Chondrocyte (in vitro differentiated cells): ENCODE data around the gene MB. TPM values are rescaled to one million over a fixed set of nuclear protein-coding genes. Genes with fewer than 3 reads are reported as not detected.

Experiments used
- DNase-seq: peaks from one replicate; pipeline ENCODE4 v3.0.0; 2021; ENCODE audit warnings: mixed read lengths, low spot score
- H3K27ac Mint-ChIP-seq: one replicate; pipeline ENCODE4 v1.8.0; 2021; ENCODE audit warnings: mild to moderate bottlenecking, moderate library complexity, mixed read lengths; ENCODE audit not compliant: unreplicated experiment
- H3K27me3 Mint-ChIP-seq: 2 replicates; pipeline ENCODE4 v1.8.0; 2021; ENCODE audit warnings: low read depth, mixed read lengths
- H3K36me3 Mint-ChIP-seq: 2 replicates; pipeline ENCODE4 v1.8.0; 2021; ENCODE audit warnings: low read depth, mixed read lengths
- H3K4me1 Mint-ChIP-seq: 2 replicates; pipeline ENCODE4 v1.8.0; 2021; ENCODE audit warnings: low read depth, mild to moderate bottlenecking, mixed read lengths
- H3K4me3 Mint-ChIP-seq: one replicate; pipeline ENCODE4 v1.8.0; 2021; ENCODE audit warnings: mild to moderate bottlenecking, moderate library complexity, mixed read lengths; ENCODE audit not compliant: unreplicated experiment
- H3K9me3 Mint-ChIP-seq: 2 replicates; pipeline ENCODE4 v1.8.0; 2021; ENCODE audit warnings: low read depth, mixed read lengths
- total RNA-seq: library from RNA; stranded (reverse); gene quantifications from 3 replicates; pipeline ENCODE4 v1.2.1, GENCODE V29; 2021
- TF ChIP-seq, protein P1 (sequence below): fragments of 200-600 bp; sonication (generic); IDR thresholded peaks from 2 replicates; pipeline ENCODE4 v1.5.0; 2021; ENCODE audit warnings: antibody characterized with exemption, mild to moderate bottlenecking, moderate library complexity

MB gene
- total RNA-seq, 1 donor from 2014 or later: not detected

DNA sequence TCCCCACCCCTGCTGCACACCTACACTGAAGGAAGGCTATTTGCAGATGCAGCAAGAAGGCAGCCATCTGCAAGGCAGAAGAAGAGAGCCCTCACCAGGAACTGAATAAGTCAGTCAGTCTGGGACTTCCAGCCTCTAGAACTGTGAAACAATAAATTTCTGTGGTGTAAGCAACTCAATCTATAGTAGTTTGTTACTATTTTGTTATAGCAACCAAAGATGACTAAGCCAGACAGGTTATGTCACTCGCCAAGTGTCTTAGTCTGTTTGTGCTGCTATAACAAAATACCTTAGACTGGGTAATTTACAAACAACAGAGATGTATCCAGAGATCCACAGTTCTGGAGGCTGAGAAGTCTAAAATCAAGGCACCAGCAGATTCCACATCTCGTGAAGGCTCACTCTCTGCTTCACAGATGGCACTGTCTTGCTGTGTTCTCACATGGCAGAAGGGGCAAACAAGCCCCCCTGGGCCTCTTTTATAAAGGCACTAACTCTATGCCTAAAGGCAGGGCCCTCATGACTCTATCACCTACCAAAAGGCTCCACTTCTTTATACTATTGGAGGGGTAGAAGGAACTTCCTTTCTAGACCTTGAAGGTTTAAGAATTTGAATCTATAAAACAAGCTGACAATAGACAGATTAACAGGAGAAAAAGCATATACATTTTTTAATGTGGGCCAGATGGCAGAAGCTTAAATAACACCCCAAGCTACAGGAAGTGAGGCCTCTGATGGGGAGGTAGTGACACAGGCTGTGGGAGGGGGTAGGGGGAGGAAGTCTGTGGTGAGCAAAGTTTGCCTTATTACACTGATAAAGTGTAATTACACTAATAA lies 43.4 kb upstream of the MB start:
- peaks cover 5% of the 10 kb centered on the region for H3K9me3 Mint-ChIP-seq
- H3K27me3 Mint-ChIP-seq: no peaks in the 10 kb centered on the region
- no peak overlapping the region for H3K4me3 Mint-ChIP-seq
- H3K4me1 Mint-ChIP-seq: peaks cover 25% of the 10 kb centered on the region
- no peak for DNase-seq
- H3K27ac Mint-ChIP-seq: peak overlapping the region; percentile 12
- peaks cover 12% of the 10 kb centered on the region for H3K36me3 Mint-ChIP-seq
- TF ChIP-seq, protein P1, sequence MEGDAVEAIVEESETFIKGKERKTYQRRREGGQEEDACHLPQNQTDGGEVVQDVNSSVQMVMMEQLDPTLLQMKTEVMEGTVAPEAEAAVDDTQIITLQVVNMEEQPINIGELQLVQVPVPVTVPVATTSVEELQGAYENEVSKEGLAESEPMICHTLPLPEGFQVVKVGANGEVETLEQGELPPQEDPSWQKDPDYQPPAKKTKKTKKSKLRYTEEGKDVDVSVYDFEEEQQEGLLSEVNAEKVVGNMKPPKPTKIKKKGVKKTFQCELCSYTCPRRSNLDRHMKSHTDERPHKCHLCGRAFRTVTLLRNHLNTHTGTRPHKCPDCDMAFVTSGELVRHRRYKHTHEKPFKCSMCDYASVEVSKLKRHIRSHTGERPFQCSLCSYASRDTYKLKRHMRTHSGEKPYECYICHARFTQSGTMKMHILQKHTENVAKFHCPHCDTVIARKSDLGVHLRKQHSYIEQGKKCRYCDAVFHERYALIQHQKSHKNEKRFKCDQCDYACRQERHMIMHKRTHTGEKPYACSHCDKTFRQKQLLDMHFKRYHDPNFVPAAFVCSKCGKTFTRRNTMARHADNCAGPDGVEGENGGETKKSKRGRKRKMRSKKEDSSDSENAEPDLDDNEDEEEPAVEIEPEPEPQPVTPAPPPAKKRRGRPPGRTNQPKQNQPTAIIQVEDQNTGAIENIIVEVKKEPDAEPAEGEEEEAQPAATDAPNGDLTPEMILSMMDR: no peak

DNA sequence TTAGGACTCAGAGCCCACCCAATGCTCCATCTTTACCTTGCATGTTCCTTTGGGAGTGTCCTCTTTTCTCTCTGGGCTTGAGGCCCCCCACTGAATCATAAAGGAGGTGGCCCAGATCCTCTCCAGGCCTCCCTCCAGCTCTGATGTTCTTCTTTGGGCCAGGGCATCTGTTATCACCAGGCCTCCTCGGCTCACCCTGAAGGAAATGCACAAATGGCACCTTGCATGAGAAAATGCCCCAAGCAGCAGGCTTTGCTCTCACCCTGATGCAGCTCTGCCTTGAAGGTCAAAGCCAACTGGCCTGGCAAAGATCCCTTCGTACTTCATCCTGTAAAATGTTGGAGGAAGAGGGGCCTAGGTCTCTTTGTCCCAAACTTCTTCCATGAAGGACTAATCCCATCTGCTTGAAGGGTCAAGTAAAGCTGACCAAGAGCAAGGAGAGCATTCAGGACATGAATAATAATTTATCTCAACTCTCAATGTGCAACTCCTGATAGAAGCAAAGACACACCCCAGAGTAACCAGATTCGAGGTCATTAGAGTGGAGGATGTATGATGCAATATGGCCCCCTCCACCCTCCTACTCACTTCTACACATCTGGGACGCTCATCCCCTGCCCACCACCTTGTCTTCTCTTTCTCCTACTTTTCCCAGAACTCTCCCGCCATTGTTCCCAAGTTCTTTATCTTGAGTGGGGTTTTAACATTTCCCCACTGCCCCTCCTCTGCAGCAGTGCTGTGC lies 40.6 kb upstream of the MB start:
- TF ChIP-seq, protein P1: no peak
- H3K9me3 Mint-ChIP-seq: peaks cover 3% of the 10 kb centered on the region
- no peaks in the 10 kb centered on the region for H3K27me3 Mint-ChIP-seq
- DNase-seq: no peak
- H3K27ac Mint-ChIP-seq: no peak overlapping the region
- peaks cover 8% of the 10 kb centered on the region for H3K36me3 Mint-ChIP-seq
- H3K4me3 Mint-ChIP-seq: no peak overlapping the region
- peaks cover 17% of the 10 kb centered on the region for H3K4me1 Mint-ChIP-seq

DNA sequence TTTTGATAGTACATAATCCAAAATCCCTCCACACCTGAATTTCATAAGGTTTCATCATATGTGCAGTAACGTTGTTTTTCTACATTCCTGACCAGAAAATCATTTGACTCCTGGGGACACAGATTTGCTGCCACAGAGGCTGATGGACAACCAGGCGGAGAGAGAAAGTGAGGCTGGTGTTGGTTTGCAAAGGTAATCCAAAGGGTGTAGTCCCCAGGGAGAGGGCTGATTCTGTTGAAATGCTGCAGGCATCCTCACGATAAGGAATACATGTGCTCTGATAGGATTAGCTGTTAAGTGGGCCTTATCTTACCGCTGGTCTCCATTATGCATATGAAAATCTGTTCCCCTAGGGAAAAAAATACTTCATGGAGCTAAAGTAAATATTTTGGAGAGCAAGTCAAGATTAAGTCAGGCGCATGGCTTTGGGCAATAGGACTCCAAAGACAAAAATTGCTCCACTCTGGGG lies 39.2 kb upstream of the MB start:
- TF ChIP-seq, protein P1: no peak
- Mint-ChIP-seq H3K27me3 (no peaks in the 10 kb centered on the region), H3K27ac (peak overlapping the region; percentile 58), H3K4me1 (peaks cover 16% of the 10 kb centered on the region), H3K9me3 (peaks cover 4% of the 10 kb centered on the region), H3K36me3 (peaks cover 8% of the 10 kb centered on the region), H3K4me3 (no peak overlapping the region)
- no peak for DNase-seq

DNA sequence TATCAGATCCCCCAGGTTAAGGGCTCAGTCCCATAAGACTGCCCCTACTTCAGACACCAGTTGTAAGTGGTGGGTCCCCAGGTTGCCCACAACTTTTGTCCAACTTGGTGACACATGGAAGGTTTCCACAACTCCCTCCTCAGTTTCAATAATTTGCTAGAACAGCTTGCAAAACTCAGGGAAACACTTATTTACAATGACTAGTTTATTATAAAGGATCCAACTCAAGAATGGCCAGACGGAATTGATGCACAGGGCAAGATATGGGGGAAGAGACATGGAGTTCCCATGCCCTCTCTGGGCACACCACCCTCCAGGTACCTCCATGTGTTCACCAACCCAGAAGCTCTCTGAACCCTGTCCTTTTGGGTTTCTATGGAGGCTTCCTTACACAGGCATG lies 36.7 kb upstream of the MB start:
- TF ChIP-seq, protein P1: no peak
- Mint-ChIP-seq H3K4me1 (peaks cover 25% of the 10 kb centered on the region), H3K4me3 (no peak overlapping the region), H3K27me3 (no peaks in the 10 kb centered on the region), H3K27ac (no peak overlapping the region), H3K9me3 (peaks cover 6% of the 10 kb centered on the region), H3K36me3 (peaks cover 5% of the 10 kb centered on the region)
- no peak for DNase-seq

DNA sequence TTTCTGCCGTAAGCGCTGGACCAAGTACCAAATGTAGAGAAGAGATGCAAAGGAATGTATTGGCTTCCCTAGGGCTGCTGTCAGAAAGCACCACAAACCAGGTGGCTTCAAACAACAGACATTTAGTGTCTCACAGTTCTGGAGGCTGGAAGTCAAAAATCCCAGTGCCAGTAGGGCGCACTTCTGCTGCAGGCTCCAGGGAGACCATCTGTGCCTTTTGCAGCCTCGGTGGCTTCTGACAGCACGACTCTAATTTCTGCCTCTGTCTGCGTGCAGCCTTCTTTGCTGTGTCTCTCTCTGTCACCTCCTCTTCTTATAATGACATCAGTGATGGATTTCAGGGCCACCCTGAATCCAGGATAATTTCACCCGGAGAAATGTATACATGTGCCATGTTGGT lies 34.0 kb upstream of the MB start:
- DNase-seq: no peak
- Mint-ChIP-seq H3K36me3 (peaks cover 1% of the 10 kb centered on the region), H3K27ac (no peak overlapping the region), H3K4me1 (peaks cover 39% of the 10 kb centered on the region), H3K9me3 (peaks cover 6% of the 10 kb centered on the region), H3K4me3 (no peak overlapping the region), H3K27me3 (no peaks in the 10 kb centered on the region)
- TF ChIP-seq, protein P1: no peak
